ENCODE data around the gene PLEKHG1. TPM values are rescaled to one million over a fixed set of nuclear protein-coding genes. Genes with fewer than 3 reads are reported as not detected.

The PLEKHG1 gene
- total and polyA plus RNA-seq, 8 donors = 1.3 to 6.4 (median 2.6) TPM

GRCh38 chr6:150600301-150601017 is 774 bp downstream of the PLEKHG1 start:
- WGBS, 2 donors = 1% methylated on average over 61 to 69 of the region's 69 CpGs
- intact Hi-C loops (cut with DNase I) = no loop called here
- H3K9me3 ChIP-seq = no peaks in the 10 kb centered on the region
- H3K27me3 ChIP-seq = peaks cover 0 to 2% (median 0%) of the 10 kb centered on the region in 4 donors
- no peak for FAIRE-seq
- ATAC-seq = peak; percentile 84 to 88 (median 85)
- peak overlapping the region; percentile 40 to 71 (median 54) for H3K4me3 ChIP-seq
- H3K4me1 ChIP-seq = no peaks in the 10 kb centered on the region
- H3K27ac ChIP-seq = peak overlapping the region in 2 of 4 donors; percentile 55 to 62
- H3K36me3 ChIP-seq = no peaks in the 10 kb centered on the region
- TF ChIP-seq, protein P1, sequence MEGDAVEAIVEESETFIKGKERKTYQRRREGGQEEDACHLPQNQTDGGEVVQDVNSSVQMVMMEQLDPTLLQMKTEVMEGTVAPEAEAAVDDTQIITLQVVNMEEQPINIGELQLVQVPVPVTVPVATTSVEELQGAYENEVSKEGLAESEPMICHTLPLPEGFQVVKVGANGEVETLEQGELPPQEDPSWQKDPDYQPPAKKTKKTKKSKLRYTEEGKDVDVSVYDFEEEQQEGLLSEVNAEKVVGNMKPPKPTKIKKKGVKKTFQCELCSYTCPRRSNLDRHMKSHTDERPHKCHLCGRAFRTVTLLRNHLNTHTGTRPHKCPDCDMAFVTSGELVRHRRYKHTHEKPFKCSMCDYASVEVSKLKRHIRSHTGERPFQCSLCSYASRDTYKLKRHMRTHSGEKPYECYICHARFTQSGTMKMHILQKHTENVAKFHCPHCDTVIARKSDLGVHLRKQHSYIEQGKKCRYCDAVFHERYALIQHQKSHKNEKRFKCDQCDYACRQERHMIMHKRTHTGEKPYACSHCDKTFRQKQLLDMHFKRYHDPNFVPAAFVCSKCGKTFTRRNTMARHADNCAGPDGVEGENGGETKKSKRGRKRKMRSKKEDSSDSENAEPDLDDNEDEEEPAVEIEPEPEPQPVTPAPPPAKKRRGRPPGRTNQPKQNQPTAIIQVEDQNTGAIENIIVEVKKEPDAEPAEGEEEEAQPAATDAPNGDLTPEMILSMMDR (IDR thresholded peaks at IDR 0.05) = peak in 3 of 4 donors; percentile 24 to 38 (median 25)
- DNase-seq = peak; percentile 44 to 82 (median 58)

DNA sequence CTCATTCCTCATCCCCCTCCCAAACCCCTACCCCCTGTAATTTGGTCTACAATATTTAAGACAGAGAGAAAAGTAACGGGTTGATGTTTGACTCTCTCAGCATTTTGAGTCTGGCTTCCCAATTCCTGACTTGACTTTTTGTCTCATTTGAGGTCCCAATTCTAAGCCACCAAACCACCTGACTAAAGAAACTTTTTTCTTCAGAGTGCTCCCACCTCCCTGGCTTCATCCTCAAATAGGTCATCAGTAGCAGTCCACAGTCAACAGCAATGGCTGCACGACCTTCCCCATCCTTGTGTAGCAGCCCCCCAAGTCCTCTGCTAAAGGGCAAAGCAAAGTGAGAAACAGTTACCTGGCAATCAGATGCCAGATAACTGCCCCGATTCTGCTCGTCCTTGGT is 1.8 kb downstream of the PLEKHG1 start:
- Histone ChIP-seq H3K4me1 (no peaks in the 10 kb centered on the region), H3K27ac (no peak overlapping the region), H3K9me3 (no peaks in the 10 kb centered on the region), H3K4me3 (no peak overlapping the region), H3K27me3 (peaks cover 0 to 2% (median 0%) of the 10 kb centered on the region in 4 donors), H3K36me3 (no peaks in the 10 kb centered on the region)
- TF ChIP-seq, protein P1 (IDR thresholded peaks at IDR 0.05) = no peak
- no peak for ATAC-seq
- WGBS, 2 donors = 50 to 57% methylated on average over 4 of the region's 4 CpGs
- FAIRE-seq = no peak
- intact Hi-C loops (cut with DNase I) = no loop called here
- no peak for DNase-seq

GRCh38 chr6:150603176-150603575 is 3.5 kb downstream of the PLEKHG1 start:
- ATAC-seq (no peak), FAIRE-seq (no peak), DNase-seq (no peak)
- intact Hi-C loops (cut with DNase I) = no loop called here
- Histone ChIP-seq H3K36me3 (no peaks in the 10 kb centered on the region), H3K4me3 (no peak overlapping the region), H3K9me3 (no peaks in the 10 kb centered on the region), H3K27ac (no peak overlapping the region), H3K4me1 (no peaks in the 10 kb centered on the region), H3K27me3 (peaks cover 0 to 2% (median 0%) of the 10 kb centered on the region in 4 donors)
- 81 to 91% methylated on average over 4 of the region's 4 CpGs for WGBS, 2 donors
- TF ChIP-seq, protein P1 (IDR thresholded peaks at IDR 0.05) = no peak

GRCh38 chr6:150604467-150604866 is 4.8 kb downstream of the PLEKHG1 start:
- H3K27ac ChIP-seq = no peak overlapping the region
- peaks cover 0 to 2% (median 0%) of the 10 kb centered on the region in 4 donors for H3K27me3 ChIP-seq
- H3K4me3 ChIP-seq = no peak overlapping the region
- ATAC-seq (no peak), FAIRE-seq (no peak), DNase-seq (no peak)
- TF ChIP-seq, protein P1 (IDR thresholded peaks at IDR 0.05) = no peak
- H3K9me3 ChIP-seq = no peaks in the 10 kb centered on the region
- H3K4me1 ChIP-seq = no peaks in the 10 kb centered on the region
- intact Hi-C loops (cut with DNase I) = no loop called here
- H3K36me3 ChIP-seq = no peaks in the 10 kb centered on the region
- WGBS, 2 donors = 65 to 78% methylated on average over 6 of the region's 6 CpGs

- no peaks in the 10 kb centered on the region for H3K4me1 ChIP-seq
- no peak for FAIRE-seq
- no peak overlapping the region for H3K4me3 ChIP-seq
- H3K27me3 ChIP-seq = peaks cover 0 to 2% (median 0%) of the 10 kb centered on the region in 4 donors
- TF ChIP-seq, protein P1 (IDR thresholded peaks at IDR 0.05) = no peak
- no peaks in the 10 kb centered on the region for H3K9me3 ChIP-seq
- H3K27ac ChIP-seq = no peak overlapping the region
- intact Hi-C loops (cut with DNase I) = no loop called here
- DNase-seq = no peak
- ATAC-seq = no peak
- WGBS, 2 donors = 82 to 90% methylated on average over 3 of the region's 3 CpGs
- no peaks in the 10 kb centered on the region for H3K36me3 ChIP-seq
These were observed 5.6 kb downstream of the PLEKHG1 start for GRCh38 chr6:150605333-150605732.
